ENCODE results near the gene PEX14.

Gene PEX14

DNA sequence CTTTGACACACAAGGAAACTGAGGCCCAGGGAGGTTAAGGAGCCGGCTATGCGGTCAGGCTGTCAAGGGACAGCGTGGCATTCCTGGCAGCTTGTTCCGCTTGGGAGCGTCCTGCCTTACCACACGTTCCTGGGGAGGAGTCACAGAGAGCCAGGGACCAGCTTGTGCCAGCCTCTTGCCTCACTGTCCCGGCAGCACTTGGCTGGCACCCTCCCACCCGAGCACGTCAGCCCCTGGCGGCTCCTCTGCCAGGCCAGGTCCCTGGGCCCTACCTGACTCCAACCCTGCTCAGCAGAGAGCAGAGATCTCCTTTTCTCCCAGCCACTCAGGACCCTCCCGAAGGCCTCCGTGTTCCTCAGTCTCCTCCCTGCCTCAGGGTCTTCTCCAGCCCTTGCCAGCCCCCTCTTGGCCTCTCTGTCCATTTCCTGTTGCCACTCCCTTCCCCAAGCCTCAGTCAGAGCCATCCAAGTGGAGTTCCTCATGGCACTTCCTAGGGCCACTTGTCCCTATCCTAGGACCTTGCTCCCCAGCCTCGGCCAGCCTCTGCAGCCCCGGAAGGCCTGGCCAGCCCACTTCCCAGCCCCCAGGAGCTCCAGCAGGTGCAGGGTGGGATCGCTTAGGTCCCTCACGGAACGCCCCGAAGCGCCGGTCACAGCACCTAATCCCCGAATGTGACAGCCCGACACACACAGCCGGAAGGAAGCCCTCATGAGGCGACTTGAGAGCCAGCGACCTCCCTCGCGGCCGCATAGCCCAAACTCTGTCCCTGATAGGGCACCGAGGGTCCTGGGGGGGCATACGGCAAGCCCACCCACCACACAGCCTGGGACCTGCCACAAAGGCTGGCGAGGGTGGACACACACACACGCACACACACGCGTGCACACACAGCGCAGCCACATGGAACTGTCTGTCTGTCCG is 191.4 kb downstream of the PEX14 start:
- peaks cover 6% of the 10 kb centered on the region for H3K36me3 ChIP-seq (ENCODE audit: control insufficient read depth, insufficient read depth, low read length)
- H3K9me3 ChIP-seq (ENCODE audit: control insufficient read depth, low read length) = no peaks in the 10 kb centered on the region
- H3K4me1 ChIP-seq (ENCODE audit: control insufficient read depth, insufficient read depth, low read length, poor library complexity, severe bottlenecking) = no peaks in the 10 kb centered on the region
- DNase-seq = no peak
- no peaks in the 10 kb centered on the region for H3K27me3 ChIP-seq (replicated peaks; ENCODE audit: control insufficient read depth, insufficient read depth, low read length, poor library complexity, severe bottlenecking)
- no peak overlapping the region for H3K27ac ChIP-seq (ENCODE audit: insufficient read depth, low read length, poor library complexity, severe bottlenecking)
- no peak overlapping the region for H3K4me3 ChIP-seq (ENCODE audit: insufficient read depth, low read depth, low read length, poor library complexity, severe bottlenecking)

DNA sequence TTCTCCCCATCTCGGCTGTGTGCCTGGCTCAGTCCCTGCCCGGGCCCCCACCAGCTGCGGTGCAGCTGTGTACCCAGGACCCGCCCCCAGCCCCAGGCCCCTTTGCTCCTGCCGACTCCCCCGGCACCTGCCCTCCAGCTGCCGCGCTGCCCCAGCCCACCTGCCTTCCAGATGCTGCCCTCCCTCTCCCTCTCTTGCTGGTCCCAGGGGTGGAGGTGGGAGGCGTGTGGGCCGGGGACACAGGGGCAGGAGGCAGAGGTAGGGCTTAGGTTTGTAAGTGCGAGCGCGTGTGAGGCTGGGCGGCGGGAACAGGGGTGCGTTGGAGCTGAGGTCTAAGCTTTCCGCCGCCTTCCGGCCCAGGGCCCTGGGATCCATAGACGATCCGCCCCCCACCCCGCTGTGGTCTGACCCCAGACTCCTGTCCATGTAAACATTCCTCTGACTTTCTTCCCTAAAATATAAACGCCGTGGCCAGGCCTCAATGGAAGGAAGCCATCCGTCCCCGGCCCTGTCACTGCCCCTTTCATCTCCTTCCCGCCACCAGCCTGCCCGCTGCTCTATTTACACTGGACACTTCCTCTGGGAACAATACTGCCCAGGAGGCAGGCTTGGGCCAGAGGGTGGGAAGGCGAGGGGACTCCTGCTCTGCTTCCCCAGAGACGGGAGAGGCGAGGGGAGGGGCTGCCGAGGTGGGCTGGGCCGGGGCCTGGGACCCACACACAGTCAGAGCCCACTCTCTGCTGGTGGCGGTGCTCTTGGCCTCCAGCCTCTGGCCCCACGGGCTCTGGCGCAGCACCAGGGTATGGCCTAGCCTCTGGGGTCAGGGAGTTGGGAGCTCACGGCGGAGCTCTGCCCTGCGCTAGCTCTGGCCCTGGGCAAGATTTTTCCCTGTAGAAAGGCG is 193.4 kb downstream of the PEX14 start:
- Histone ChIP-seq H3K4me1 (ENCODE audit: control insufficient read depth, insufficient read depth, low read length, poor library complexity, severe bottlenecking) (no peaks in the 10 kb centered on the region), H3K27ac (ENCODE audit: insufficient read depth, low read length, poor library complexity, severe bottlenecking) (no peak overlapping the region), H3K36me3 (ENCODE audit: control insufficient read depth, insufficient read depth, low read length) (peaks cover 6% of the 10 kb centered on the region), H3K9me3 (ENCODE audit: control insufficient read depth, low read length) (no peaks in the 10 kb centered on the region), H3K4me3 (ENCODE audit: insufficient read depth, low read depth, low read length, poor library complexity, severe bottlenecking) (no peak overlapping the region), H3K27me3 (replicated peaks; ENCODE audit: control insufficient read depth, insufficient read depth, low read length, poor library complexity, severe bottlenecking) (no peaks in the 10 kb centered on the region)
- DNase-seq = no peak

DNA sequence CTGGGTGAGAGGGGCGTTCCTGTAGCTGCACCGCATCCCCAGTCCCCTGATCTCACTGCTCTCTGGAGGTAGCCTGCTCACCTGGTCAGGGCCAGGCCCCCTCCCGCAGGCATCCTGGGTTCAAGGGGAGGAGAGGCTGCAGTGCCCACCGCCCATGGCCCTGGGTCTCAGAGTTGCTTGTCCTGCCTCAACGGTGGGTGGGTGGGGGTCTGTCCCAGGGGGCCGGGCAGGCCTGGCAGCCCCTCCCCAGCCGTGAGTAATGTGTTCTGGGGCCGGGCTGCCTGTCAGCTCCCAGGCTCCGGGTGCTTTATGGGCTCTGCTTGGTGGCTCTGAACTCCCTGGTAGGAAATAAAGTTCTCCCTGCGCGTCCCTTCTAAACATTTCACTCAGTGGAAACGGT is 194.8 kb downstream of the PEX14 start:
- DNase-seq = no peak
- Histone ChIP-seq H3K9me3 (ENCODE audit: control insufficient read depth, low read length) (no peaks in the 10 kb centered on the region), H3K27me3 (replicated peaks; ENCODE audit: control insufficient read depth, insufficient read depth, low read length, poor library complexity, severe bottlenecking) (no peaks in the 10 kb centered on the region), H3K27ac (ENCODE audit: insufficient read depth, low read length, poor library complexity, severe bottlenecking) (no peak overlapping the region), H3K4me3 (ENCODE audit: insufficient read depth, low read depth, low read length, poor library complexity, severe bottlenecking) (no peak overlapping the region), H3K36me3 (ENCODE audit: control insufficient read depth, insufficient read depth, low read length) (no peaks in the 10 kb centered on the region), H3K4me1 (ENCODE audit: control insufficient read depth, insufficient read depth, low read length, poor library complexity, severe bottlenecking) (no peaks in the 10 kb centered on the region)

DNA sequence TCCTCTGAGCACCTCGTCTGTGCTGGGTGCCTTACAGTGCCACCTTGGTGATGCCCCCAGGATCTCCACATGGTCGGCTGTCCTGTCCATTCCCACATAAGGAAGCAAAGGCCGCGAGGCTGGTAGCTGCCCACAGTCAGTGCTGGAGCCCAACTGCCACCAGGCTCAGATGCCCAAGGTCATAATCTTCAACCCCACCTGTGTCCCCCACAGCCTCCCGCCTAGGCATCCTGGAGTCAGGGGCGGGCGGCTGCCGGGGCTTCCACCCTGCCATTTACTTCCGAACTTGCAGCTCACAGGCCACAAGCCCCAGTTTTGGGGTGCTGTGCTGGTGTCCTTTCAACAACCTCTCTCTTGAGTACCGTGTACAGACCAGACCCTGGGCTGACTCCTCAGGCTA is 195.4 kb downstream of the PEX14 start:
- Histone ChIP-seq H3K4me3 (ENCODE audit: insufficient read depth, low read depth, low read length, poor library complexity, severe bottlenecking) (no peak overlapping the region), H3K9me3 (ENCODE audit: control insufficient read depth, low read length) (no peaks in the 10 kb centered on the region), H3K27me3 (replicated peaks; ENCODE audit: control insufficient read depth, insufficient read depth, low read length, poor library complexity, severe bottlenecking) (no peaks in the 10 kb centered on the region), H3K27ac (ENCODE audit: insufficient read depth, low read length, poor library complexity, severe bottlenecking) (no peak overlapping the region), H3K4me1 (ENCODE audit: control insufficient read depth, insufficient read depth, low read length, poor library complexity, severe bottlenecking) (no peaks in the 10 kb centered on the region), H3K36me3 (ENCODE audit: control insufficient read depth, insufficient read depth, low read length) (no peaks in the 10 kb centered on the region)
- DNase-seq = no peak

DNA sequence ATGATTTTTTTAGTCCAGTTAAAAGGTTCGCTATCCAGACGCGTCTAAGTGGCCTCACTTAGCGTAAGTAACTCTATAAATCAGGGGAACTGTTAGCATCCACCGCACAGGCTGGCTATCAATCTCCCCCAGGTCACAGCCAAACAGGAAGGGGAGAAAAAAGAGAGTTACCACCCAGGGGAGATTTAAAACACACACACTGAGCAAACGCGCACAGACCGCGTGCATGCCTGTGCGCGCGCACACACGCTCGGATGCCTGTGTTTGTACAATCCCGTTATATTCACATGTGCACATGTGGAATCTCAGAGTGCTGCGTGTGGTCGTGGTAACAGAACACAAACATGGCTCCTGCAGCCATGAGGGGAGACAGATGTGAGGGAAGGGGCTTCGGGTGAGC is 196.3 kb downstream of the PEX14 start:
- DNase-seq = no peak
- Histone ChIP-seq H3K9me3 (ENCODE audit: control insufficient read depth, low read length) (no peaks in the 10 kb centered on the region), H3K27me3 (replicated peaks; ENCODE audit: control insufficient read depth, insufficient read depth, low read length, poor library complexity, severe bottlenecking) (no peaks in the 10 kb centered on the region), H3K4me1 (ENCODE audit: control insufficient read depth, insufficient read depth, low read length, poor library complexity, severe bottlenecking) (no peaks in the 10 kb centered on the region), H3K36me3 (ENCODE audit: control insufficient read depth, insufficient read depth, low read length) (no peaks in the 10 kb centered on the region), H3K27ac (ENCODE audit: insufficient read depth, low read length, poor library complexity, severe bottlenecking) (no peak overlapping the region), H3K4me3 (ENCODE audit: insufficient read depth, low read depth, low read length, poor library complexity, severe bottlenecking) (no peak overlapping the region)

DNA sequence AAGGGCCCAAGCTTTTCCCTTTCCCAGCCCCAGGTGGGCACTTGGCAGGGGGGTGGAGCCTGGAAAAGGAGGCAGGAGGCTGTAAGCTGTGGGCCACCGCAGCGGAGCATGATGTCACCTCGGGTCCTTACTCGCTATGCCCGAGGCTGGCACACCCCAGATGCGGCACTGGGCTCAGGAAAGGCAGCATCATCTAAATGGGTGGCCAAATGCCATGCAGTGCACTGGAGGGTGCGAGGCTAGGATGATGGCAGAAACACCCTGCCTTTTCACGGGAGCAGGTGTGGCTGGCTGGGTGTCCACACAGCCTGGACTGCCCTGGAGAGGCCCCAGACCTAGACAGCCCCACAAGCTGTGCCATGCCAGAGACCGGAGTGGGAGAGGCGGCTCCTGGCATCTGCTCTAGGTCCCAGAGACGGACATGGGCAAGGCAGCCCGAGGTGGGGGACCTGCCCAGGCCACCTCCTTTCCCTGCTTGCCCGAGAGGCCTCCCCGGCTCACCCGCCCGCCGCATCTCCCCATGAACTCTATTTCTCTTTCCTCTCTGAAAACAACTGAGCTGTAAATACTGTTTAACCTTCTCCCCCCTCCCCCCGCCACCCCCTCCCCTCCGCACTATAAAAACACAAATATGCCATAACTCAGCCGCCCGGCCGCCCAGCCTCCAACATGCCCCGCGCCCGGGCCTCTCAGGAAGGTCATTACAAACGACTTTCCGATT is 197.0 kb downstream of the PEX14 start:
- DNase-seq = no peak
- Histone ChIP-seq H3K36me3 (ENCODE audit: control insufficient read depth, insufficient read depth, low read length) (no peaks in the 10 kb centered on the region), H3K27me3 (replicated peaks; ENCODE audit: control insufficient read depth, insufficient read depth, low read length, poor library complexity, severe bottlenecking) (no peaks in the 10 kb centered on the region), H3K9me3 (ENCODE audit: control insufficient read depth, low read length) (no peaks in the 10 kb centered on the region), H3K4me3 (ENCODE audit: insufficient read depth, low read depth, low read length, poor library complexity, severe bottlenecking) (no peak overlapping the region), H3K4me1 (ENCODE audit: control insufficient read depth, insufficient read depth, low read length, poor library complexity, severe bottlenecking) (no peaks in the 10 kb centered on the region), H3K27ac (ENCODE audit: insufficient read depth, low read length, poor library complexity, severe bottlenecking) (no peak overlapping the region)

DNA sequence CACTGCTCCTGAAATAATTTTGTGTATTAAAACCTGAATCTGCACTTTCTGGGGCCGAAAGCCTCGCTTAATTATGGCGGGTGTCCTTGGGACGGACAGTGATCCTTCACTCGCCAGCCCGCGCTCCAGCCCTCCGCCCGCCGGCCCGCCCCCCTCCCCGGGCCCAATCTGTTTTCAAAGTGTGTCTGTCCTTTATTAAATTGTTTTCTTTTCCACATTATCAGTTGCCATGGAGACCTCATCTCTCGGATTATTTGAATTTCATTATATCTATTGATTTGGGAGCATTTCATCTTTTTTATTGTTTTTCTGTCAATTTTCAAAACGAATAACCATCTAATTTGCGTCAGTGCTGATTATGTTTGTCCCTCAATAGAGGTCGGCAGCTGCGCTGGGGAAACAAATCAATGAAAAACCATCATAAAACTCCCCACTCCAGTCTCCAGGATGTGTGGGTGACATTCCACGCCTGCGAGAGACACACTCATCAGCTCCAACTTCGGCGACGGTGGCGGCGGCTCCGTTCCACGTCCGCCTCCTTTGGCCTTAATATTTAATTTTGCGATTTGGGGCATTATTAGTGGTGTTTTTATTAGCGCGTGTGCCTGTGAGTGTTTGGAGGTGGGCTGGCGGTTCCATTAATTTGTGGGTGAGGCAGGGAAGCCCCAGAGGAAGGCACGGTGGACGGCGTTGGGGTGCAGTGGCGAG is 197.7 kb downstream of the PEX14 start:
- Histone ChIP-seq H3K27ac (ENCODE audit: insufficient read depth, low read length, poor library complexity, severe bottlenecking) (no peak overlapping the region), H3K36me3 (ENCODE audit: control insufficient read depth, insufficient read depth, low read length) (no peaks in the 10 kb centered on the region), H3K27me3 (replicated peaks; ENCODE audit: control insufficient read depth, insufficient read depth, low read length, poor library complexity, severe bottlenecking) (no peaks in the 10 kb centered on the region), H3K4me1 (ENCODE audit: control insufficient read depth, insufficient read depth, low read length, poor library complexity, severe bottlenecking) (no peaks in the 10 kb centered on the region), H3K4me3 (ENCODE audit: insufficient read depth, low read depth, low read length, poor library complexity, severe bottlenecking) (no peak overlapping the region), H3K9me3 (ENCODE audit: control insufficient read depth, low read length) (no peaks in the 10 kb centered on the region)
- DNase-seq = no peak

DNA sequence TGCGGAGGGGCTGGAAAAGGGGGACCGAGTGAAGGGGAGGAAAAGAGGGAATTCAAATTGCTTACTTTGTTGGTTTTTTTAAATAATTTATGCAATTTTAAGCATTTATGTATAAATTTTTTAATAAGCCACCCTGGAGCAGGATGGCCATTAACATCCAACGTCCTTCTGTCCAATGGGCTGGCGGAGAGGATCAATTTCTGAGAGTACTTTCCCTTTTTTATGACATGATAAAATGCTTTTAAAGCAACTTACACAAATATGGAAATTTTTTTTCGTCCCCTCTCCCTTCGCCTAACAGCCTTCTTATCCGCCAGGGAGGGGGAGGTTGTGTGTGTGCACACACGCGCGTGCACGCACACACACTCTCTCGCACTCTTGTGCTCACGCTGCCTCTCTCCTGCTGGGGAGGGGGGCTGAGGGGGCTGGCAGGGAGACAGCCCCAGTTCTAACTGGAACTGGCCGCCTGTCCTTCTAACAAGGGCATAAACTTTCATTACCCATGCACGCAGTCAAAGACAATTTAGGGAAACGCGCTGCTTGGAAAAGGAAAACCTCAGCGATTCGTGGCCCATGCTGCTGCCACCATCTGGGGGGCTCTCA is 198.5 kb downstream of the PEX14 start:
- no peaks in the 10 kb centered on the region for H3K36me3 ChIP-seq (ENCODE audit: control insufficient read depth, insufficient read depth, low read length)
- no peak overlapping the region for H3K27ac ChIP-seq (ENCODE audit: insufficient read depth, low read length, poor library complexity, severe bottlenecking)
- no peaks in the 10 kb centered on the region for H3K4me1 ChIP-seq (ENCODE audit: control insufficient read depth, insufficient read depth, low read length, poor library complexity, severe bottlenecking)
- DNase-seq = no peak
- no peaks in the 10 kb centered on the region for H3K9me3 ChIP-seq (ENCODE audit: control insufficient read depth, low read length)
- no peak overlapping the region for H3K4me3 ChIP-seq (ENCODE audit: insufficient read depth, low read depth, low read length, poor library complexity, severe bottlenecking)
- H3K27me3 ChIP-seq (replicated peaks; ENCODE audit: control insufficient read depth, insufficient read depth, low read length, poor library complexity, severe bottlenecking) = no peaks in the 10 kb centered on the region

DNA sequence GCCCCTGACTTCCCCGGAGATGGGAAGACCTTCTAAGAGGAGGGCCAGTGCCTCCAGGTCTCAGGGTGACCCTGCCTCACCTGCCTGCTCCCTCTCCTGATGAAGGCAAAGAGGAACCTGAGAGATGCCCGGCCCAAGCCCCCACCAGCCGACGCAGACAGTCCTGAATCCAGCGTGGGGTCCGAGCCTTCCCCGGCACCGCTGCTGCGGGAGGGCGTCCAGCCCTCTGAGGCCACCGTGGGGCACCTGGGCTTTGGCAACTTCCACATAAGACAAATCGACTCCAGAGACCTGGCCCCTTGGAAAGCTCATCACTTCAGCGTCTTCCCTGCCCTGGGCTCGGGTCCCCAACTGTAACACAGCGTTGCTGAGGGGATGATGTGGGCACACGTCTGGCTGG is 199.5 kb downstream of the PEX14 start:
- H3K4me3 ChIP-seq (ENCODE audit: insufficient read depth, low read depth, low read length, poor library complexity, severe bottlenecking) = no peak overlapping the region
- no peaks in the 10 kb centered on the region for H3K4me1 ChIP-seq (ENCODE audit: control insufficient read depth, insufficient read depth, low read length, poor library complexity, severe bottlenecking)
- no peaks in the 10 kb centered on the region for H3K9me3 ChIP-seq (ENCODE audit: control insufficient read depth, low read length)
- DNase-seq = no peak
- H3K27ac ChIP-seq (ENCODE audit: insufficient read depth, low read length, poor library complexity, severe bottlenecking) = no peak overlapping the region
- no peaks in the 10 kb centered on the region for H3K36me3 ChIP-seq (ENCODE audit: control insufficient read depth, insufficient read depth, low read length)
- no peaks in the 10 kb centered on the region for H3K27me3 ChIP-seq (replicated peaks; ENCODE audit: control insufficient read depth, insufficient read depth, low read length, poor library complexity, severe bottlenecking)

All from effector memory CD4-positive, alpha-beta T cell (primary cell).